B cell (primary cell): ENCODE measurements around the gene FIG4.

Experiments
- EZH2 ChIP-seq: IDR thresholded peaks from 2 replicates; pipeline ENCODE4 v1.6.1; 2012; ENCODE audit warnings: borderline replicate concordance, low read depth, mild to moderate bottlenecking, moderate library complexity, low read length; ENCODE audit not compliant: insufficient read depth, poor library complexity, severe bottlenecking
- TF ChIP-seq, protein P1 (sequence below): fragments of 200-600 bp; IDR thresholded peaks from one replicate; pipeline ENCODE4 v1.8.0; 2022; ENCODE audit warnings: antibody characterized with exemption, mild to moderate bottlenecking

DNA sequence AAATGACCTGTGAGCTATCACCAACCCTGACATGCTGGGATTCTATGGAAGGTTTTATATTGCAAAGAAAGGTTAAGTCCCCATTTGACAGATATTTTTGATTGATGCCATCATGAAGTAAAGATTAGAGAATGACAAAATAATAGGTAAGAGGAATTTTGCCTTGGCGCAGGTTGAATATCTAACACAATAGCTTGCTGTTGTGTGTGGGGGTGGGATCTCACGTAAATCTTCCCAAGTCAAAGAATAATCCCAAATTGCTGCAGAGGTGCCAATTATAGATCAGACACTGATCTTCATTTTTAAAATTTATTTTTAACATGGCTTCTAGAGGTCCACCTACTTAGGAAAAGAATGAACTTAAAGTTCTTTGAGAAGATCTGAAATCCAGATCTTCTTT, 135.5 kb downstream of the FIG4 start:
- TF ChIP-seq, protein P1, sequence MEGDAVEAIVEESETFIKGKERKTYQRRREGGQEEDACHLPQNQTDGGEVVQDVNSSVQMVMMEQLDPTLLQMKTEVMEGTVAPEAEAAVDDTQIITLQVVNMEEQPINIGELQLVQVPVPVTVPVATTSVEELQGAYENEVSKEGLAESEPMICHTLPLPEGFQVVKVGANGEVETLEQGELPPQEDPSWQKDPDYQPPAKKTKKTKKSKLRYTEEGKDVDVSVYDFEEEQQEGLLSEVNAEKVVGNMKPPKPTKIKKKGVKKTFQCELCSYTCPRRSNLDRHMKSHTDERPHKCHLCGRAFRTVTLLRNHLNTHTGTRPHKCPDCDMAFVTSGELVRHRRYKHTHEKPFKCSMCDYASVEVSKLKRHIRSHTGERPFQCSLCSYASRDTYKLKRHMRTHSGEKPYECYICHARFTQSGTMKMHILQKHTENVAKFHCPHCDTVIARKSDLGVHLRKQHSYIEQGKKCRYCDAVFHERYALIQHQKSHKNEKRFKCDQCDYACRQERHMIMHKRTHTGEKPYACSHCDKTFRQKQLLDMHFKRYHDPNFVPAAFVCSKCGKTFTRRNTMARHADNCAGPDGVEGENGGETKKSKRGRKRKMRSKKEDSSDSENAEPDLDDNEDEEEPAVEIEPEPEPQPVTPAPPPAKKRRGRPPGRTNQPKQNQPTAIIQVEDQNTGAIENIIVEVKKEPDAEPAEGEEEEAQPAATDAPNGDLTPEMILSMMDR: no peak
- no peak for TF ChIP-seq EZH2
